Small intestine (tissue), 16 donors: ENCODE data around the gene GNAT2. TPM values are rescaled to one million over a fixed set of nuclear protein-coding genes. Genes with fewer than 3 reads are reported as not detected.
"Not testable (repeated sequence)": the region's sequence is repeated elsewhere in the genome, so short reads cannot be mapped to it uniquely, and the experiment has no call there.

Experiments used
- DNase-seq, 2 donors: peaks; one replicate each; pipeline versions ENCODE4 v3.0.0 to v3.0.0-alpha.2; 2013
- FAIRE-seq: peaks from 2 replicates; lab custom pipeline; 2012; peaks lifted over from hg19 to GRCh38; lab: Jason Lieb, UNC
- H3K27ac ChIP-seq, 3 donors: one replicate each; pipeline ENCODE4 v1.5.1; 2013; ENCODE audit warnings: low read length in 2 of 3, mild to moderate bottlenecking in 2 of 3, control low read depth in 1 of 3, inconsistent platforms in 1 of 3, low read depth in 1 of 3, moderate library complexity in 1 of 3
- H3K27me3 ChIP-seq, 3 donors: one replicate each; pipeline ENCODE4 v1.6.1; 2013; ENCODE audit warnings: low read length in 3 of 3, inconsistent platforms in 1 of 3; ENCODE audit not compliant: control insufficient read depth in 3 of 3, insufficient read depth in 3 of 3
- H3K36me3 ChIP-seq, 3 donors: one replicate each; pipeline ENCODE4 v1.6.1; 2013; ENCODE audit warnings: low read length in 3 of 3, inconsistent platforms in 1 of 3, low read depth in 1 of 3, mild to moderate bottlenecking in 1 of 3, moderate library complexity in 1 of 3; ENCODE audit not compliant: control insufficient read depth in 3 of 3, insufficient read depth in 2 of 3
- H3K4me1 ChIP-seq, 3 donors: one replicate each; pipeline ENCODE4 v1.6.1; 2013; ENCODE audit warnings: low read length in 2 of 3, inconsistent platforms in 1 of 3, low read depth in 1 of 3, mild to moderate bottlenecking in 1 of 3, moderate library complexity in 1 of 3; ENCODE audit not compliant: control insufficient read depth in 3 of 3, insufficient read depth in 2 of 3
- H3K4me3 ChIP-seq, 3 donors: one replicate each; pipeline ENCODE4 v1.5.1; 2013; ENCODE audit warnings: low read length in 3 of 3, control low read depth in 1 of 3, inconsistent platforms in 1 of 3, low read depth in 1 of 3, mild to moderate bottlenecking in 1 of 3, moderate library complexity in 1 of 3
- H3K9me3 ChIP-seq, 2 donors: one replicate each; pipeline ENCODE4 v1.6.1; 2013; ENCODE audit warnings: low read depth in 1 of 2, low read length in 1 of 2; ENCODE audit not compliant: control insufficient read depth in 2 of 2, insufficient read depth in 1 of 2
- WGBS, 3 donors: extraction: QIAGEN DNeasy Blood & Tissue Kit; methylation state at CpG; one replicate each; pipeline ENCODE4 v1.1.7; 2013; 5-methylcytosine and 5-hydroxymethylcytosine counted together
- long read RNA-seq, 10 donors: transcript quantifications; one replicate each; lab custom pipeline, GENCODE V29; 2026
- polyA plus RNA-seq, 4 donors: library from polyadenylated mRNA; stranded (reverse) in 3 of 4; unstranded in 1 of 4; fragments of 200-250 nt in 3 of 4; fragments of 120-200 nt in 1 of 4; gene quantifications; one replicate each; pipeline versions ENCODE4 v1.2.1 to v1.2.3, GENCODE V29; 2013
- donor health status: healthy with polysubstance abuse.
- donor health status: control.
- donor health status: control.
- donor health status: Bipolar disorder and iron deficiency.
- donor health status: healthy.

Gene GNAT2
- under 1 TPM in 2 of 4 donors, not detected in 2; 0.04 to 0.28 TPM for polyA plus RNA-seq
- long read RNA-seq, donor 1 = 0 reads
- long read RNA-seq, donor 2 = 0 reads
- long read RNA-seq, donor 3 = 0 reads
- long read RNA-seq, donor 4 = 0 reads
- long read RNA-seq, donor 5 = 0 reads
- long read RNA-seq, donor 6 = 0 reads
- long read RNA-seq, donor 7 = 0 reads
- long read RNA-seq, donor 8 = 0 reads
- long read RNA-seq, donor 9 = 0 reads
- long read RNA-seq, donor 10 = 0 reads

GRCh38 chr1:109619576-109620400 lies at the start of gene GNAT2, which contains the start of gene AMPD2:
Gene GNAT2 (minus strand): TSS chr1:109619616. CDS start chr1:109612870, 6,746 bp downstream.
Gene AMPD2 (plus strand): TSS chr1:109619837. CDS start chr1:109621176, 1,339 bp downstream.
- FAIRE-seq (no peak), DNase-seq (peak; percentile 77 to 88)
- 0 to 1% (median 0%) methylated on average over 40 to 47 of the region's 47 CpGs for WGBS, 3 donors
- peaks cover 4 to 36% (median 15%) of the 10 kb centered on the region in 3 donors for H3K4me1 ChIP-seq
- peak within 1 kb of the TSS; percentile 56 to 90 (median 80) for H3K4me3 ChIP-seq
- no peaks in the 10 kb centered on the region for H3K27me3 ChIP-seq
- peak within 1 kb of the TSS; percentile 76 to 95 (median 79) for H3K27ac ChIP-seq
- no peaks in the 10 kb centered on the region for H3K9me3 ChIP-seq
- peaks cover 0 to 30% (median 0%) of the 10 kb centered on the region in 3 donors for H3K36me3 ChIP-seq

GRCh38 chr1:109668123-109668775 lies 48.8 kb upstream of the GNAT2 start:
- FAIRE-seq = no peak
- H3K4me3 ChIP-seq = peak overlapping the region in 2 of 3 donors; percentile 37 to 65
- whole genome bisulfite sequencing, 3 donors = 5 to 15% (median 9%) methylated on average over 21 to 26 of the region's 26 CpGs

GRCh38 chr1:109667452-109668122 lies 48.2 kb upstream of the GNAT2 start, which contains the start of gene GSTM2:
Gene GSTM2 (plus strand): TSS chr1:109668057. CDS start chr1:109668116, 59 bp downstream.
- WGBS, 3 donors = 8 to 12% (median 11%) methylated on average over 22 of the region's 22 CpGs
- peak; percentile 84 to 95 for DNase-seq

More at GRCh38 chr1:109668123-109668775, 48.8 kb upstream of the GNAT2 start:
- no peaks in the 10 kb centered on the region for H3K27me3 ChIP-seq
- DNase-seq = no peak
- H3K36me3 ChIP-seq = peaks cover 0 to 24% (median 0%) of the 10 kb centered on the region in 3 donors
- no peaks in the 10 kb centered on the region for H3K9me3 ChIP-seq
- peaks cover 0 to 6% (median 2%) of the 10 kb centered on the region in 3 donors for H3K4me1 ChIP-seq
- H3K27ac ChIP-seq = peak overlapping the region in 1 of 3 donors; percentile 58

GRCh38 chr1:109664671-109665070 lies 45.3 kb upstream of the GNAT2 start:
- Histone ChIP-seq H3K27ac (no peak overlapping the region), H3K9me3 (no peaks in the 10 kb centered on the region), H3K4me3 (no peak overlapping the region), H3K36me3 (peaks cover under 1 to 27% (median 4%) of the 10 kb centered on the region in 3 donors), H3K27me3 (no peaks in the 10 kb centered on the region), H3K4me1 (peaks cover 0 to 6% (median 2%) of the 10 kb centered on the region in 3 donors)
- DNase-seq (peak in 1 of 2 donors; percentile 0), FAIRE-seq (no peak)
- WGBS, 3 donors = 81 to 84% (median 84%) methylated on average over 1 of the region's 1 CpG

More at GRCh38 chr1:109667452-109668122, 48.2 kb upstream of the GNAT2 start, which contains the start of gene GSTM2:
- Histone ChIP-seq H3K4me3 (peak within 1 kb of the TSS in 2 of 3 donors; percentile 37 to 65), H3K36me3 (peaks cover 0 to 23% (median 0%) of the 10 kb centered on the region in 3 donors), H3K9me3 (no peaks in the 10 kb centered on the region), H3K27me3 (no peaks in the 10 kb centered on the region), H3K4me1 (peaks cover 0 to 6% (median 2%) of the 10 kb centered on the region in 3 donors), H3K27ac (peak within 1 kb of the TSS in 1 of 3 donors; percentile 58)
- no peak for FAIRE-seq

GRCh38 chr1:109661391-109661790 lies 42.0 kb upstream of the GNAT2 start:
- no peak overlapping the region for H3K4me3 ChIP-seq
- H3K4me1 ChIP-seq = peaks cover 0 to 15% (median 1%) of the 10 kb centered on the region in 3 donors
- peaks cover 4 to 45% (median 7%) of the 10 kb centered on the region in 3 donors for H3K36me3 ChIP-seq
- 72 to 86% (median 80%) methylated on average over 2 of the region's 2 CpGs for WGBS, 3 donors
- no peak overlapping the region for H3K27ac ChIP-seq
- no peaks in the 10 kb centered on the region for H3K27me3 ChIP-seq
- DNase-seq = no peak
- H3K9me3 ChIP-seq = no peaks in the 10 kb centered on the region
- no peak for FAIRE-seq

- H3K4me1 ChIP-seq = peaks cover 0 to 16% (median 1%) of the 10 kb centered on the region in 3 donors
- not testable (repeated sequence) for H3K27me3 ChIP-seq, H3K4me3 ChIP-seq, H3K27ac ChIP-seq, FAIRE-seq, H3K9me3 ChIP-seq, DNase-seq
- 60 to 91% (median 70%) methylated on average over 2 to 3 of the region's 4 CpGs for WGBS, 3 donors
- H3K36me3 ChIP-seq = peaks cover 4 to 45% (median 7%) of the 10 kb centered on the region in 3 donors
These were observed 41.2 kb upstream of the GNAT2 start for GRCh38 chr1:109660691-109661026.

GRCh38 chr1:109659997-109660690 lies 40.7 kb upstream of the GNAT2 start:
- Histone ChIP-seq H3K9me3 (no peaks in the 10 kb centered on the region), H3K27ac (no peak overlapping the region), H3K4me3 (no peak overlapping the region), H3K36me3 (peaks cover 4 to 44% (median 7%) of the 10 kb centered on the region in 3 donors), H3K27me3 (no peaks in the 10 kb centered on the region), H3K4me1 (peaks cover 0 to 21% (median 1%) of the 10 kb centered on the region in 3 donors)
- FAIRE-seq (no peak), DNase-seq (no peak)
- WGBS, 3 donors = 75 to 82% (median 82%) methylated on average over 5 of the region's 5 CpGs
